Lung (tissue), 12 donors: ENCODE results near the gene RERE. TPM values are rescaled to one million over a fixed set of nuclear protein-coding genes. Genes with fewer than 3 reads are reported as not detected.

Experiments used
- ATAC-seq: fragments of 200-7000 bp; cut with Tn5 transposase; one replicate; pipeline ENCODE4 v1.9.1; 2020; ENCODE audit warnings: moderate number of reproducible peaks; ENCODE audit not compliant: insufficient read depth, low FRiP score
- DNase-seq, 3 donors: peaks; one replicate each; pipeline ENCODE4 v3.0.0-alpha.2; 2013 to 2017
- H3K27ac ChIP-seq, 2 donors: one replicate each; pipeline ENCODE4 v1.5.1; 2013; ENCODE audit warnings: mild to moderate bottlenecking in 2 of 2, moderate library complexity in 2 of 2, control low read depth in 1 of 2, inconsistent platforms in 1 of 2, low read depth in 1 of 2, low read length in 1 of 2
- H3K27me3 ChIP-seq, 3 donors: one replicate each; pipeline ENCODE4 v1.5.1; 2013; ENCODE audit warnings: low read length in 2 of 3; ENCODE audit not compliant: control insufficient read depth in 3 of 3, insufficient read depth in 3 of 3
- H3K36me3 ChIP-seq, 4 donors: one replicate each; pipeline ENCODE4 v1.5.1; 2013; ENCODE audit warnings: low read length in 4 of 4, mild to moderate bottlenecking in 1 of 4, moderate library complexity in 1 of 4; ENCODE audit not compliant: control insufficient read depth in 4 of 4, insufficient read depth in 4 of 4
- H3K4me1 ChIP-seq, 5 donors: one replicate each; pipeline ENCODE4 v1.5.1; 2013; ENCODE audit warnings: low read length in 5 of 5, mild to moderate bottlenecking in 2 of 5, moderate library complexity in 1 of 5; ENCODE audit not compliant: control insufficient read depth in 5 of 5, insufficient read depth in 5 of 5
- H3K4me3 ChIP-seq: one replicate; pipeline ENCODE4 v1.5.1; 2013; ENCODE audit warnings: mild to moderate bottlenecking, control low read depth, moderate library complexity
- H3K9ac ChIP-seq, 2 donors: one replicate each; pipeline ENCODE4 v1.5.1; 2013; ENCODE audit warnings: low read length in 2 of 2, control low read depth in 1 of 2; ENCODE audit not compliant: insufficient read depth in 1 of 2
- H3K9me3 ChIP-seq, 4 donors: one replicate each; pipeline ENCODE4 v1.5.1; 2013; ENCODE audit warnings: low read length in 3 of 4, mild to moderate bottlenecking in 1 of 4, moderate library complexity in 1 of 4; ENCODE audit not compliant: control insufficient read depth in 4 of 4, insufficient read depth in 3 of 4
- WGBS, 2 donors: extraction: QIAGEN DNeasy Blood & Tissue Kit; methylation state at CpG; one replicate each; pipeline ENCODE4 v1.1.7; 2013; 5-methylcytosine and 5-hydroxymethylcytosine counted together
- polyA plus RNA-seq, 2 donors: library from polyadenylated mRNA; stranded (reverse); fragments of 200-250 nt; gene quantifications; one replicate each; pipeline ENCODE4 v1.2.1, GENCODE V29; 2013
- total RNA-seq, 2 donors: library from RNA; depleted of rRNA in 1 of 2; stranded (reverse); fragments of >200 nt in 1 of 2; gene quantifications; one replicate each; pipeline ENCODE4 v1.2.1, GENCODE V29; 2014 to 2021
- TF ChIP-seq, protein P1 (sequence below): IDR thresholded peaks from 2 replicates; pipeline ENCODE4 v1.5.1; 2012; ENCODE audit warnings: mild to moderate bottlenecking; ENCODE audit errors: control extremely low read depth, extremely low read depth
- donor health status: control.
- donor health status: control.
- donor health status: Bipolar disorder and iron deficiency.
- donor health status: healthy.
- donor health status: DM: yes; HTN: yes; CAD: no.

RERE gene
- total and polyA plus RNA-seq, 4 donors, result 21.7 to 207 (median 57.5) TPM

DNA sequence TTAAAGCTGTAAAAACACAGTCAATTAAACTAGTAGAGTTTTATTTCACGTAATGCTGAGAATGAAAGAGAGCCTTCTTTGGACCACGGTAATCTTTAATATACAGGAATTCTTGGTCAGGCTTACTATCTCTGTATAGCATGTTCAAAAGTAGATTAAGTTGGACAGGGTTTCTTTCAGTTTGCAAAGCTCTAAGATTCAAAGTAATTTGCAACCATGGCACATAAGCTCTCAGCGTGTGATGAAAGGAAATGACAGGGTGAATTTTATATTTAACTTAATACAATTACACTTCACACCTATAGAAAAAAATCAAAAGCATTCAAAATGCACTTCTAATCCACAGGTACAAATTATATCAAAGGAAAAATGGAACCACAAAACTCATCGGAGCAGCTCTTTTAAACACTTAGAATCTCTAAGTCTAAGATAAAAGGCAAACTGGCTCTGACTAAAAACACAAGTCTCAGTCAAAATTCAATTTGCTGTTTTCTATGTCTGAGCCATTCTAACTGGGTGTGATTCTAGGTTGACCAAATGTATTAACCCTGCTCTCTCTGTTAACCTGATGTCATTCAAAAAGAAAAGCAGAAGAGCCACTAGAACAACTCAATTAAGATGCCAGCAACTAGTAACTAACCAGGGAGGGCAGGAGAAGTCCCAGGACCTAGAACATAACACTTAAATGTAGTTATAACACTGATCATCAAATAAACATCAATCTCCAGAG lies 147.7 kb downstream of the RERE start:
- no peak overlapping the region for H3K4me3 ChIP-seq
- DNase-seq, result no peak
- no peaks in the 10 kb centered on the region for H3K9me3 ChIP-seq
- no peaks in the 10 kb centered on the region for H3K36me3 ChIP-seq
- H3K27me3 ChIP-seq, result no peaks in the 10 kb centered on the region
- H3K9ac ChIP-seq, result no peak overlapping the region
- H3K4me1 ChIP-seq, result peaks cover 9 to 54% (median 39%) of the 10 kb centered on the region in 5 donors
- H3K27ac ChIP-seq, result peak overlapping the region in 1 of 2 donors; percentile 45
- no peak for ATAC-seq
- TF ChIP-seq, protein P1, sequence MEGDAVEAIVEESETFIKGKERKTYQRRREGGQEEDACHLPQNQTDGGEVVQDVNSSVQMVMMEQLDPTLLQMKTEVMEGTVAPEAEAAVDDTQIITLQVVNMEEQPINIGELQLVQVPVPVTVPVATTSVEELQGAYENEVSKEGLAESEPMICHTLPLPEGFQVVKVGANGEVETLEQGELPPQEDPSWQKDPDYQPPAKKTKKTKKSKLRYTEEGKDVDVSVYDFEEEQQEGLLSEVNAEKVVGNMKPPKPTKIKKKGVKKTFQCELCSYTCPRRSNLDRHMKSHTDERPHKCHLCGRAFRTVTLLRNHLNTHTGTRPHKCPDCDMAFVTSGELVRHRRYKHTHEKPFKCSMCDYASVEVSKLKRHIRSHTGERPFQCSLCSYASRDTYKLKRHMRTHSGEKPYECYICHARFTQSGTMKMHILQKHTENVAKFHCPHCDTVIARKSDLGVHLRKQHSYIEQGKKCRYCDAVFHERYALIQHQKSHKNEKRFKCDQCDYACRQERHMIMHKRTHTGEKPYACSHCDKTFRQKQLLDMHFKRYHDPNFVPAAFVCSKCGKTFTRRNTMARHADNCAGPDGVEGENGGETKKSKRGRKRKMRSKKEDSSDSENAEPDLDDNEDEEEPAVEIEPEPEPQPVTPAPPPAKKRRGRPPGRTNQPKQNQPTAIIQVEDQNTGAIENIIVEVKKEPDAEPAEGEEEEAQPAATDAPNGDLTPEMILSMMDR, result no peak
- WGBS, 2 donors, result 61 to 64% methylated on average over 4 of the region's 4 CpGs

DNA sequence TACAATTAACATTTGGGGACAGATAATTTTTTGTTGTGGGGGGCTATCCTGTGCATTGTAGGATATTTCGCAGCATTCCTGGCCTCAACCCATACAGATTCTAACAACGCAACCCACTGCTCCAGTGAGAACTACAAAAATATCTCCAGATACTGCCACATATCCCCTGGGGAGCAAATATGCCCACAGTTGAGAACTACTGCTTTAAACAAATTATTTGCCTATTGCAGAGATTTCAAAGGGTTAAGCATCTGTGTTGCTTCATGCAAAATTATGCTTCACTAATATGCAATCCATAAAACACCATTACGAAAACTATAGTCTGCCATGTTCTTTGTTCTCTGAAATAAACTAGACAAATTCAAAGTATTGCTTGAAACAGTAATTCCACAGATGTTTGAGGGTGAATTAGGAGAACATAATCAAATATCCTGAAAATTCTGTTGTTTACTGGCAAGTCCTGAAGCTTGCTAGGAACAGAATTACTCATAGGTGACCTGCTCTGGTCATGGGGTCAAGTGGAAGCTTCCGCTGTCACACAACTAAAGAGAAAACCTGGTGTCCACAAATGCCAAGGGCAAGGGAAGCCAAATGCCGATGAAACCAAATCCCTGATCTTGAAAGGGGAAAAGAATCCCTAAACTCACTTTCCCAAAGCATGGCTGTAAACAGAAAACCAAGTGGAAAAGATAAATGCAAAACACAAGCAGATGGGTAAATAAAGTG lies 149.4 kb downstream of the RERE start:
- H3K9me3 ChIP-seq, result no peaks in the 10 kb centered on the region
- no peak overlapping the region for H3K9ac ChIP-seq
- H3K36me3 ChIP-seq, result no peaks in the 10 kb centered on the region
- 78 to 87% methylated on average over 5 of the region's 5 CpGs for WGBS, 2 donors
- no peak overlapping the region for H3K4me3 ChIP-seq
- ATAC-seq, result no peak
- TF ChIP-seq, protein P1, result no peak
- H3K27me3 ChIP-seq, result no peaks in the 10 kb centered on the region
- no peak overlapping the region for H3K27ac ChIP-seq
- H3K4me1 ChIP-seq, result peaks cover 14 to 64% (median 50%) of the 10 kb centered on the region in 5 donors
- no peak for DNase-seq

DNA sequence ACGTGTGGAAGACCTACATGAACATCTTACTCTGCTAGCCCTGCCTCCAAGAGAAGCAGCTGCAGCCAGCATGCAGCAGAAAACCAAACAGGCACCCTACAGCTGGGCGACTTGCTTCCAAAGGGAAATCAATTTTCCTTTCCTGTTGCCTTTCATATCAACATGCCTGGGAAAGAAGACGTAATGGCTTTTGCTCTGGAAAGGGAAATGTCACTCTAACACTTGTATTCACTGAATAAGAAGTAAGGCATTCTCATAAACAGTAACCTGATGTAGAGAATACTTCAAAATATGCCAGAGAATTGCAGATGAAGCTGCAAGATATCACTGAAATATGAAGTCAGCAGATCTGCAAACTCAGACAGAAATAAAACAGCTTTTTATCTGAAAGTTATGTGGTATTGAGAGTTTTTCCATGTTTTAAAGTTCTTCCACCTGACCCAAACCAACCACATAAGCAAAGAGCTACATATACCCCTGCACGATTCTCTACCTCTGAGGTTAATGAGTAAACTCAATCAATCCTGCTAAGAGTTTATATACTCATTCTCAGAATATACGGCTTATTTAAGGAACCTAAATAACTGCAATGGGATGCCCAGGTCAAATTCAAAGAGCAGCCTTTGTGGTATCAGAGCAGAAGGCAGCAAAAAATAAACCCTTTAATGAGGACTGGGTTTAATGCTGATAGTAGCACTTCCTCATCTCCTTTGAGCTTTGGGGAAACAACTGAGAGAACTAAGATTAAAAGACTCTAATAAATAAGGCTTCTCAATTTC lies 150.9 kb downstream of the RERE start:
- H3K4me3 ChIP-seq, result no peak overlapping the region
- H3K27me3 ChIP-seq, result no peaks in the 10 kb centered on the region
- no peak overlapping the region for H3K27ac ChIP-seq
- no peak overlapping the region for H3K9ac ChIP-seq
- WGBS, 2 donors, result 42 to 43% methylated on average over 5 of the region's 5 CpGs
- peaks cover 14 to 72% (median 60%) of the 10 kb centered on the region in 5 donors for H3K4me1 ChIP-seq
- ATAC-seq (no peak), DNase-seq (peak in 2 of 3 donors; percentile 59 to 69)
- H3K9me3 ChIP-seq, result no peaks in the 10 kb centered on the region
- H3K36me3 ChIP-seq, result no peaks in the 10 kb centered on the region
- TF ChIP-seq, protein P1, result no peak
